Loucy (cell line): Measurements from ENCODE around the gene CHD6.

Experiments used
- H2AFZ ChIP-seq: fragments of 200-600 bp; sonication (generic); 2 replicates; pipeline ENCODE4 v1.6.0; 2016; ENCODE audit warnings: antibody characterized with exemption, mild to moderate bottlenecking, low read length, moderate library complexity
- H3F3A ChIP-seq: fragments of 200-600 bp; 2 replicates; pipeline ENCODE4 v1.6.0; 2016; ENCODE audit warnings: antibody characterized with exemption, low read depth, mild to moderate bottlenecking
- H3K27me3 ChIP-seq: fragments of 200-600 bp; sonication (generic); 2 replicates; pipeline ENCODE4 v1.6.1; 2014; ENCODE audit warnings: low read length, mild to moderate bottlenecking; ENCODE audit not compliant: insufficient read depth, poor library complexity, severe bottlenecking
- H3K36me3 ChIP-seq: fragments of 200-600 bp; sonication (generic); 2 replicates; pipeline ENCODE4 v1.6.1; 2016; ENCODE audit warnings: low read length; ENCODE audit not compliant: insufficient read depth
- H3K4me1 ChIP-seq: fragments of 200-600 bp; sonication (generic); 2 replicates; pipeline ENCODE4 v1.5.1; 2014; ENCODE audit warnings: low read length, mild to moderate bottlenecking; ENCODE audit not compliant: insufficient read depth, poor library complexity, severe bottlenecking
- H3K4me2 ChIP-seq: fragments of 200-600 bp; sonication (generic); 2 replicates; pipeline ENCODE4 v1.6.0; 2014; ENCODE audit warnings: antibody characterized with exemption, low read length, low read depth, mild to moderate bottlenecking; ENCODE audit not compliant: poor library complexity, severe bottlenecking
- H3K4me3 ChIP-seq: fragments of 200-600 bp; sonication (generic); 2 replicates; pipeline ENCODE4 v1.5.1; 2014; ENCODE audit warnings: low read length, mild to moderate bottlenecking, mixed read lengths; ENCODE audit not compliant: poor library complexity, severe bottlenecking
- H3K79me2 ChIP-seq: fragments of 200-600 bp; sonication (generic); 2 replicates; pipeline ENCODE4 v1.6.1; 2014; ENCODE audit warnings: low read length; ENCODE audit not compliant: insufficient read depth
- H3K9ac ChIP-seq: fragments of 200-600 bp; sonication (generic); 2 replicates; pipeline ENCODE4 v1.6.0; 2014; ENCODE audit warnings: mild to moderate bottlenecking, low read depth, low read length, moderate library complexity; ENCODE audit not compliant: poor library complexity, severe bottlenecking
- H3K9me2 ChIP-seq: fragments of 200-600 bp; sonication (generic); replicated peaks from 2 replicates; pipeline ENCODE4 v1.6.1; 2016; ENCODE audit warnings: low read depth, low read length, mixed read lengths
- H3K9me3 ChIP-seq: fragments of 200-600 bp; sonication (generic); 2 replicates; pipeline ENCODE4 v1.6.1; 2014; ENCODE audit warnings: mild to moderate bottlenecking, antibody characterized with exemption, low read length, low read depth; ENCODE audit not compliant: insufficient read depth
- H4K20me1 ChIP-seq: fragments of 200-600 bp; sonication (generic); 2 replicates; pipeline ENCODE4 v1.6.0; 2014; ENCODE audit warnings: antibody characterized with exemption, low read length, mild to moderate bottlenecking; ENCODE audit not compliant: insufficient read depth, poor library complexity, severe bottlenecking
- CTCF ChIP-seq: fragments of 200-600 bp; sonication (generic); conservative IDR thresholded peaks from 2 replicates; pipeline ENCODE4 v1.5.1; 2014; ENCODE audit warnings: mild to moderate bottlenecking, antibody characterized with exemption, low read length
- EZH2phosphoT487 ChIP-seq: fragments of 200-600 bp; IDR thresholded peaks from 2 replicates; pipeline ENCODE4 v1.6.1; 2018; ENCODE audit warnings: antibody characterized with exemption, mild to moderate bottlenecking, moderate library complexity, borderline replicate concordance

CHD6 gene

GRCh38 chr20:41446456-41446855, 171.7 kb downstream of the CHD6 start:
- Histone ChIP-seq H3K4me3 (no peak overlapping the region), H4K20me1 (no peaks in the 10 kb centered on the region), H3K4me1 (no peaks in the 10 kb centered on the region), H3K4me2 (no peak overlapping the region), H3K36me3 (peaks cover 83% of the 10 kb centered on the region; the same call in 1 of the 2 replicates), H3K9me3 (no peaks in the 10 kb centered on the region), H3K9me2 (no peaks in the 10 kb centered on the region), H3F3A (no peaks in the 10 kb centered on the region), H3K9ac (no peak overlapping the region), H3K27me3 (no peaks in the 10 kb centered on the region), H2AFZ (no peak overlapping the region), H3K79me2 (no peaks in the 10 kb centered on the region)
- TF ChIP-seq CTCF (no peak), EZH2phosphoT487 (no peak)

GRCh38 chr20:41444821-41445220, 173.4 kb downstream of the CHD6 start:
- Histone ChIP-seq H2AFZ (no peak overlapping the region), H3K9ac (no peak overlapping the region), H3F3A (no peaks in the 10 kb centered on the region), H3K9me2 (no peaks in the 10 kb centered on the region), H4K20me1 (no peaks in the 10 kb centered on the region), H3K4me2 (no peak overlapping the region), H3K36me3 (peaks cover 83% of the 10 kb centered on the region; the same call in 1 of the 2 replicates), H3K9me3 (no peaks in the 10 kb centered on the region), H3K79me2 (no peaks in the 10 kb centered on the region), H3K4me1 (no peaks in the 10 kb centered on the region), H3K4me3 (no peak overlapping the region), H3K27me3 (no peaks in the 10 kb centered on the region)
- TF ChIP-seq EZH2phosphoT487: no peak
- no peak for TF ChIP-seq CTCF

- TF ChIP-seq EZH2phosphoT487 (no peak), CTCF (no peak)
Measured at GRCh38 chr20:41443691-41444090, 174.5 kb downstream of the CHD6 start.

More at GRCh38 chr20:41443691-41444090, 174.5 kb downstream of the CHD6 start:
- Histone ChIP-seq H3F3A (no peaks in the 10 kb centered on the region), H3K27me3 (no peaks in the 10 kb centered on the region), H3K9me2 (no peaks in the 10 kb centered on the region), H3K4me2 (no peak overlapping the region), H3K4me1 (no peaks in the 10 kb centered on the region), H3K4me3 (no peak overlapping the region), H3K79me2 (no peaks in the 10 kb centered on the region), H2AFZ (no peak overlapping the region), H3K9ac (no peak overlapping the region), H3K36me3 (peaks cover 83% of the 10 kb centered on the region; the same call in 1 of the 2 replicates), H3K9me3 (no peaks in the 10 kb centered on the region), H4K20me1 (no peaks in the 10 kb centered on the region)
